Measurements from ENCODE around the gene CHRNB4. TPM values are rescaled to one million over a fixed set of nuclear protein-coding genes. Genes with fewer than 3 reads are reported as not detected.

Gene CHRNB4
- total and polyA plus RNA-seq, 10 of the 15 experiments (the other 5 are each of a cell fraction or from before 2014, with no cell fraction given): 0.10 TPM; not detected in 9

GRCh38 chr15:78621810-78622402 is 19.1 kb downstream of the CHRNB4 start:
- CTCF ChIA-PET: interaction anchor here (1.3 to 1.6 kb wide), 2 partner anchors 78 to 88 kb away, joined by 3 to 4 read pairs; no protein-coding TSS in a partner anchor
- Histone ChIP-seq H3K4me3 (no peak overlapping the region), H2AFZ (ENCODE audit: control insufficient read depth, low read depth, low read length) (no peak overlapping the region), H3K4me2 (ENCODE audit: control insufficient read depth, insufficient read depth) (no peak overlapping the region), H3K9ac (ENCODE audit: control insufficient read depth, insufficient read depth, low read length) (no peak overlapping the region), H3K4me1 (ENCODE audit: control insufficient read depth, insufficient read depth, low read length) (no peaks in the 10 kb centered on the region), H3K36me3 (ENCODE audit: control insufficient read depth in 2 of 2, insufficient read depth in 2 of 2, low read length in 1 of 2) (no peaks in the 10 kb centered on the region), H3K9me3 (replicated peaks; ENCODE audit: control insufficient read depth, insufficient read depth, low read length) (no peaks in the 10 kb centered on the region), H3K79me2 (ENCODE audit: control insufficient read depth, insufficient read depth, low read length) (no peaks in the 10 kb centered on the region), H3K27ac (ENCODE audit: control insufficient read depth, insufficient read depth) (no peak overlapping the region), H3K27me3 (replicated peaks in 1 of 2; ENCODE audit: control insufficient read depth in 2 of 2, insufficient read depth in 2 of 2, low read length in 1 of 2) (peaks cover 5 to 9% of the 10 kb centered on the region in 2 experiments), H4K20me1 (ENCODE audit: control insufficient read depth, insufficient read depth) (no peaks in the 10 kb centered on the region)
- no peak for ATAC-seq
- 39% methylated on average over 10 of the region's 10 CpGs for WGBS (ENCODE audit: insufficient coverage, insufficient replicate concordance, low lambda C conversion rate, missing lambda C conversion rate)
- in situ Hi-C loops (cut with MboI): no loop called here
- DNase-seq (ENCODE audit: low read depth, low spot score): no peak
- SMC1A ChIA-PET (ENCODE audit: uncharacterized antibody, unreplicated experiment): no interaction called here
- POLR2A ChIA-PET: no interaction called here
- no peak for FAIRE-seq
- TF ChIP-seq FOXK2 (IDR thresholded peaks at IDR 0.05) (no peak), NFXL1 (IDR thresholded peaks at IDR 0.05; ENCODE audit: borderline replicate concordance) (no peak)
- TF ChIP-seq, protein P1, sequence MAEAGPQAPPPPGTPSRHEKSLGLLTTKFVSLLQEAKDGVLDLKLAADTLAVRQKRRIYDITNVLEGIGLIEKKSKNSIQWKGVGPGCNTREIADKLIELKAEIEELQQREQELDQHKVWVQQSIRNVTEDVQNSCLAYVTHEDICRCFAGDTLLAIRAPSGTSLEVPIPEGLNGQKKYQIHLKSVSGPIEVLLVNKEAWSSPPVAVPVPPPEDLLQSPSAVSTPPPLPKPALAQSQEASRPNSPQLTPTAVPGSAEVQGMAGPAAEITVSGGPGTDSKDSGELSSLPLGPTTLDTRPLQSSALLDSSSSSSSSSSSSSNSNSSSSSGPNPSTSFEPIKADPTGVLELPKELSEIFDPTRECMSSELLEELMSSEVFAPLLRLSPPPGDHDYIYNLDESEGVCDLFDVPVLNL (IDR thresholded peaks at IDR 0.05; ENCODE audit: low read depth, low read length): no peak
- RAD21 ChIA-PET (ENCODE audit: unreplicated experiment): no interaction called here
- intact Hi-C loops (cut with micrococcal nuclease; ENCODE audit: unreplicated experiment): no loop called here
- no TSS peak for BruUV-seq (replicated peaks)

- Histone ChIP-seq H3K9me3 (replicated peaks; ENCODE audit: control insufficient read depth, insufficient read depth, low read length) (no peaks in the 10 kb centered on the region), H3K4me1 (ENCODE audit: control insufficient read depth, insufficient read depth, low read length) (no peaks in the 10 kb centered on the region), H4K20me1 (ENCODE audit: control insufficient read depth, insufficient read depth) (no peaks in the 10 kb centered on the region), H2AFZ (ENCODE audit: control insufficient read depth, low read depth, low read length) (no peak within 1 kb of the TSS), H3K27ac (ENCODE audit: control insufficient read depth, insufficient read depth) (no peak within 1 kb of the TSS), H3K36me3 (ENCODE audit: control insufficient read depth in 2 of 2, insufficient read depth in 2 of 2, low read length in 1 of 2) (no peaks in the 10 kb centered on the region), H3K79me2 (ENCODE audit: control insufficient read depth, insufficient read depth, low read length) (no peaks in the 10 kb centered on the region), H3K4me2 (ENCODE audit: control insufficient read depth, insufficient read depth) (no peak within 1 kb of the TSS), H3K4me3 (no peak within 1 kb of the TSS), H3K9ac (ENCODE audit: control insufficient read depth, insufficient read depth, low read length) (no peak within 1 kb of the TSS), H3K27me3 (replicated peaks in 1 of 2; ENCODE audit: control insufficient read depth in 2 of 2, insufficient read depth in 2 of 2, low read length in 1 of 2) (peaks cover 5 to 9% of the 10 kb centered on the region in 2 experiments)
- FAIRE-seq (no peak), DNase-seq (ENCODE audit: low read depth, low spot score) (no peak), ATAC-seq (no peak)
- ChIA-PET CTCF (interaction anchor here (1.3 kb wide), 1 partner anchor 89 kb away, joined by 4 read pairs; no protein-coding TSS in a partner anchor), RAD21 (ENCODE audit: unreplicated experiment) (interaction anchor here (1.0 kb wide), 1 partner anchor 18 kb away, joined by 4 read pairs; no protein-coding TSS in a partner anchor), POLR2A (no interaction called here), SMC1A (ENCODE audit: uncharacterized antibody, unreplicated experiment) (no interaction called here)
- intact Hi-C loops (cut with micrococcal nuclease; ENCODE audit: unreplicated experiment): no loop called here
- WGBS (ENCODE audit: insufficient coverage, insufficient replicate concordance, low lambda C conversion rate, missing lambda C conversion rate): 12% methylated on average over 38 of the region's 102 CpGs
- BruUV-seq (replicated peaks): no TSS peak
- in situ Hi-C loops (cut with MboI): no loop called here
- no peak for TF ChIP-seq CTCF (IDR thresholded peaks at IDR 0.05 in 2 of 3, conservative IDR thresholded peaks at IDR 0.05 in 1 of 3; ENCODE audit: control insufficient read depth in 2 of 3, extremely low read depth in 1 of 3, insufficient read depth in 1 of 3, low read depth in 3 of 3, low read length in 3 of 3)
- TF ChIP-seq NR2F1 (conservative IDR thresholded peaks at IDR 0.05): no peak
- no peak for TF ChIP-seq JUNB (IDR thresholded peaks at IDR 0.05)
- TF ChIP-seq HDGF (IDR thresholded peaks at IDR 0.05): no peak
- TF ChIP-seq HDAC2 (IDR thresholded peaks at IDR 0.05): no peak
- TF ChIP-seq ETV6 (conservative IDR thresholded peaks at IDR 0.05 in 1 of 2, IDR thresholded peaks at IDR 0.05 in 1 of 2; ENCODE audit: borderline replicate concordance in 1 of 2, low read depth in 1 of 2): no peak
- TF ChIP-seq BHLHE40 (IDR thresholded peaks at IDR 0.05; ENCODE audit: borderline replicate concordance in 1 of 2, low read depth in 2 of 2, low read length in 1 of 2): no peak
- TF ChIP-seq, protein P2, sequence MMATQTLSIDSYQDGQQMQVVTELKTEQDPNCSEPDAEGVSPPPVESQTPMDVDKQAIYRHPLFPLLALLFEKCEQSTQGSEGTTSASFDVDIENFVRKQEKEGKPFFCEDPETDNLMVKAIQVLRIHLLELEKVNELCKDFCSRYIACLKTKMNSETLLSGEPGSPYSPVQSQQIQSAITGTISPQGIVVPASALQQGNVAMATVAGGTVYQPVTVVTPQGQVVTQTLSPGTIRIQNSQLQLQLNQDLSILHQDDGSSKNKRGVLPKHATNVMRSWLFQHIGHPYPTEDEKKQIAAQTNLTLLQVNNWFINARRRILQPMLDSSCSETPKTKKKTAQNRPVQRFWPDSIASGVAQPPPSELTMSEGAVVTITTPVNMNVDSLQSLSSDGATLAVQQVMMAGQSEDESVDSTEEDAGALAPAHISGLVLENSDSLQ (IDR thresholded peaks at IDR 0.05): no peak
Observed at GRCh38 chr15:78620527-78621421, 20.2 kb downstream of the CHRNB4 start, which contains the start of gene CHRNA3. TSS of gene CHRNA3 (minus strand) at chr15:78620996. CDS start at chr15:78620794, 202 bp downstream.
